GM18951 (cell line): ENCODE measurements around the gene SASH1.
"Not testable (repeated sequence)": the region's sequence is repeated elsewhere in the genome, so short reads cannot be mapped to it uniquely, and the experiment has no call there.

ENCODE experiments used
- POLR2A ChIP-seq: IDR thresholded peaks from 4 replicates; pipeline ENCODE4 v1.6.1; 2011; ENCODE audit warnings: mild to moderate bottlenecking; ENCODE audit not compliant: insufficient read length, insufficient read depth; ENCODE audit errors: extremely low read depth
- in situ Hi-C: fragments of 300-500 bp; cut with MboI; formaldehyde crosslinking; loops from one replicate; pipeline ENCODE4 v1.12.0; 2022; ENCODE audit warnings: low sequenced_read_pairs, mixed read lengths, inconsistent platforms; ENCODE audit not compliant: unreplicated experiment

SASH1 gene

GRCh38 chr6:148343047-148343782 is 577 bp downstream of the SASH1 start:
- TF ChIP-seq POLR2A: no peak
- in situ Hi-C loops: no loop called here

GRCh38 chr6:148345176-148345575 is 2.5 kb downstream of the SASH1 start:
- in situ Hi-C loops: no loop called here
- no peak for TF ChIP-seq POLR2A

- no peak for TF ChIP-seq POLR2A
- in situ Hi-C loops: no loop called here
These were observed 2.9 kb downstream of the SASH1 start for GRCh38 chr6:148345578-148345977.

- in situ Hi-C loops: no loop called here
- TF ChIP-seq POLR2A: no peak
These were observed 4.2 kb downstream of the SASH1 start for GRCh38 chr6:148346681-148347440.

GRCh38 chr6:148347441-148348054 is 4.9 kb downstream of the SASH1 start:
- in situ Hi-C loops: no loop called here
- TF ChIP-seq POLR2A: no peak

- in situ Hi-C loops: no loop called here
- TF ChIP-seq POLR2A: no peak
These were observed 5.7 kb downstream of the SASH1 start for GRCh38 chr6:148348335-148348734.

GRCh38 chr6:148348778-148349177 is 6.1 kb downstream of the SASH1 start:
- in situ Hi-C loops: no loop called here
- no peak for TF ChIP-seq POLR2A

GRCh38 chr6:148349466-148349865 is 6.8 kb downstream of the SASH1 start:
- in situ Hi-C loops: no loop called here
- TF ChIP-seq POLR2A: no peak

GRCh38 chr6:148351309-148351708 is 8.7 kb downstream of the SASH1 start:
- in situ Hi-C loops: no loop called here
- TF ChIP-seq POLR2A: no peak

GRCh38 chr6:148352421-148352820 is 9.8 kb downstream of the SASH1 start:
- in situ Hi-C loops: not testable (repeated sequence)

GRCh38 chr6:148358196-148358785 is 15.7 kb downstream of the SASH1 start:
- TF ChIP-seq POLR2A: no peak
- in situ Hi-C loops: no loop called here

- TF ChIP-seq POLR2A: no peak
- in situ Hi-C loops: no loop called here
These were observed 16.6 kb downstream of the SASH1 start for GRCh38 chr6:148359228-148359627.

GRCh38 chr6:148364056-148364824 is 21.6 kb downstream of the SASH1 start:
- in situ Hi-C loops: no loop called here
- no peak for TF ChIP-seq POLR2A

- no peak for TF ChIP-seq POLR2A
- in situ Hi-C loops: no loop called here
These were observed 22.4 kb downstream of the SASH1 start for GRCh38 chr6:148365041-148365440.
